ENCODE measurements around the gene SYNE1.
"Not testable (repeated sequence)": the region's sequence is repeated elsewhere in the genome, so short reads cannot be mapped to it uniquely, and the experiment has no call there.

Gene SYNE1

GRCh38 chr6:152147269-152147668 lies 489.9 kb downstream of the SYNE1 start:
- DNase-seq: no peak
- TF ChIP-seq, protein P1, sequence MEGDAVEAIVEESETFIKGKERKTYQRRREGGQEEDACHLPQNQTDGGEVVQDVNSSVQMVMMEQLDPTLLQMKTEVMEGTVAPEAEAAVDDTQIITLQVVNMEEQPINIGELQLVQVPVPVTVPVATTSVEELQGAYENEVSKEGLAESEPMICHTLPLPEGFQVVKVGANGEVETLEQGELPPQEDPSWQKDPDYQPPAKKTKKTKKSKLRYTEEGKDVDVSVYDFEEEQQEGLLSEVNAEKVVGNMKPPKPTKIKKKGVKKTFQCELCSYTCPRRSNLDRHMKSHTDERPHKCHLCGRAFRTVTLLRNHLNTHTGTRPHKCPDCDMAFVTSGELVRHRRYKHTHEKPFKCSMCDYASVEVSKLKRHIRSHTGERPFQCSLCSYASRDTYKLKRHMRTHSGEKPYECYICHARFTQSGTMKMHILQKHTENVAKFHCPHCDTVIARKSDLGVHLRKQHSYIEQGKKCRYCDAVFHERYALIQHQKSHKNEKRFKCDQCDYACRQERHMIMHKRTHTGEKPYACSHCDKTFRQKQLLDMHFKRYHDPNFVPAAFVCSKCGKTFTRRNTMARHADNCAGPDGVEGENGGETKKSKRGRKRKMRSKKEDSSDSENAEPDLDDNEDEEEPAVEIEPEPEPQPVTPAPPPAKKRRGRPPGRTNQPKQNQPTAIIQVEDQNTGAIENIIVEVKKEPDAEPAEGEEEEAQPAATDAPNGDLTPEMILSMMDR (IDR thresholded peaks at IDR 0.05; ENCODE audit: low read depth, low read length): no peak
- no peaks in the 10 kb centered on the region for H3K27me3 ChIP-seq (ENCODE audit: insufficient read depth, low read depth, severe bottlenecking)
- no peak overlapping the region for H3K4me3 ChIP-seq (ENCODE audit: low read depth, low read length)
- no peak overlapping the region for H3K27ac ChIP-seq
- H3K36me3 ChIP-seq: no peaks in the 10 kb centered on the region
- no peaks in the 10 kb centered on the region for H3K9me3 ChIP-seq (ENCODE audit: severe bottlenecking)

- no peaks in the 10 kb centered on the region for H3K27me3 ChIP-seq (ENCODE audit: insufficient read depth, low read depth, severe bottlenecking)
- H3K27ac ChIP-seq: no peak overlapping the region
- H3K4me3 ChIP-seq (ENCODE audit: low read depth, low read length): no peak overlapping the region
- DNase-seq: no peak
- H3K9me3 ChIP-seq (ENCODE audit: severe bottlenecking): no peaks in the 10 kb centered on the region
- no peaks in the 10 kb centered on the region for H3K36me3 ChIP-seq
- TF ChIP-seq, protein P1 (IDR thresholded peaks at IDR 0.05; ENCODE audit: low read depth, low read length): no peak
Measured at GRCh38 chr6:152146385-152146784, 490.8 kb downstream of the SYNE1 start.

- Histone ChIP-seq H3K27me3 (ENCODE audit: insufficient read depth, low read depth, severe bottlenecking) (no peaks in the 10 kb centered on the region), H3K4me3 (ENCODE audit: low read depth, low read length) (no peak overlapping the region), H3K9me3 (ENCODE audit: severe bottlenecking) (no peaks in the 10 kb centered on the region), H3K27ac (no peak overlapping the region), H3K36me3 (no peaks in the 10 kb centered on the region)
- TF ChIP-seq, protein P1 (IDR thresholded peaks at IDR 0.05; ENCODE audit: low read depth, low read length): no peak
- DNase-seq: no peak
Measured at GRCh38 chr6:152143359-152143758, 493.8 kb downstream of the SYNE1 start.

- H3K4me3 ChIP-seq (ENCODE audit: low read depth, low read length): no peak overlapping the region
- TF ChIP-seq, protein P1 (IDR thresholded peaks at IDR 0.05; ENCODE audit: low read depth, low read length): no peak
- no peaks in the 10 kb centered on the region for H3K36me3 ChIP-seq
- no peaks in the 10 kb centered on the region for H3K9me3 ChIP-seq (ENCODE audit: severe bottlenecking)
- no peak for DNase-seq
- no peaks in the 10 kb centered on the region for H3K27me3 ChIP-seq (ENCODE audit: insufficient read depth, low read depth, severe bottlenecking)
- H3K27ac ChIP-seq: no peak overlapping the region
Measured at GRCh38 chr6:152142105-152142504, 495.1 kb downstream of the SYNE1 start.

DNA sequence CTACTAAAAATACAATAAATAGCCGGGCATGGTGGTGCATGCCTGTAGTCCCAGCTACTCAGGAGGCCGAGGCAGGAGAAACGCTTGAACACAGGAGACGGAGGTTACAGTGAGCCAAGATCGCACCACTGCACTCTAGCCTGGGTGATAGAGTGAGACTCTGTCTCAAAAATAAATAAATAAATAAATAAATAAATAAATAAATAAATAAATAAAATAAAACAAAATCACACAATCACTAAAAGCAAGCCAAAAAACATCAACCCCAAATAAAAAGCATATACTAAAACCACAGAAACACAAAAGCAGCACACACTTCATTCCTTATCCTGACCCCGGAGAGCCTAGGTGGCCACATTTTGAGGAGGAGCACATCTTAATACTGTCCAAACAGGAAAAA lies 498.8 kb downstream of the SYNE1 start:
- not testable (repeated sequence) for H3K4me3 ChIP-seq (ENCODE audit: low read depth, low read length); H3K9me3 ChIP-seq (ENCODE audit: severe bottlenecking); H3K27me3 ChIP-seq (ENCODE audit: insufficient read depth, low read depth, severe bottlenecking); H3K36me3 ChIP-seq; DNase-seq; H3K27ac ChIP-seq

DNA sequence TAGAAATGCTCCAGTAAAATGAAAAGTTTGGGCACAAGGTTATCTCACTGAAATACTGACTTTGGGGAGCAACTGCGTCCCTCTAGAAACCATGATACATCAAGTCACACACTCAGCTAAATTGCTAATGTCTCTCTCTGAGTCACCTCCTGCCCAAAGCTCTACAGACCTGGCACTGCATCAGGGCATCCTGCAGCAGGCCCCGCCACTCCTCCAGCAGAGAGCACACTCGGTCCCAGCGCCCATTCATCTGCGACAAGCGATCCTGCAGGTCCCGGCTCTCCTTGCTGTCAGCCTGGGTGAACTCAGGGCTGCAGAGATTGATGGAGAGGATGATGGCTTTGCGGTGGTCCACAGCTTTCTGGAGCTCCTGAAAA lies 500.7 kb downstream of the SYNE1 start:
- TF ChIP-seq, protein P1 (IDR thresholded peaks at IDR 0.05; ENCODE audit: low read depth, low read length): no peak
- Histone ChIP-seq H3K4me3 (ENCODE audit: low read depth, low read length) (no peak overlapping the region), H3K27ac (no peak overlapping the region), H3K9me3 (ENCODE audit: severe bottlenecking) (no peaks in the 10 kb centered on the region), H3K36me3 (no peaks in the 10 kb centered on the region; the same call in 1 of the 2 replicates), H3K27me3 (ENCODE audit: insufficient read depth, low read depth, severe bottlenecking) (no peaks in the 10 kb centered on the region)
- no peak for DNase-seq

All from WERI-Rb-1 (cell line).